ENCODE measurements around the gene ANO6. TPM values are rescaled to one million over a fixed set of nuclear protein-coding genes. Genes with fewer than 3 reads are reported as not detected.

ANO6 gene
- total RNA-seq, 1 experiment from 2014 or later = 57.9 TPM

DNA sequence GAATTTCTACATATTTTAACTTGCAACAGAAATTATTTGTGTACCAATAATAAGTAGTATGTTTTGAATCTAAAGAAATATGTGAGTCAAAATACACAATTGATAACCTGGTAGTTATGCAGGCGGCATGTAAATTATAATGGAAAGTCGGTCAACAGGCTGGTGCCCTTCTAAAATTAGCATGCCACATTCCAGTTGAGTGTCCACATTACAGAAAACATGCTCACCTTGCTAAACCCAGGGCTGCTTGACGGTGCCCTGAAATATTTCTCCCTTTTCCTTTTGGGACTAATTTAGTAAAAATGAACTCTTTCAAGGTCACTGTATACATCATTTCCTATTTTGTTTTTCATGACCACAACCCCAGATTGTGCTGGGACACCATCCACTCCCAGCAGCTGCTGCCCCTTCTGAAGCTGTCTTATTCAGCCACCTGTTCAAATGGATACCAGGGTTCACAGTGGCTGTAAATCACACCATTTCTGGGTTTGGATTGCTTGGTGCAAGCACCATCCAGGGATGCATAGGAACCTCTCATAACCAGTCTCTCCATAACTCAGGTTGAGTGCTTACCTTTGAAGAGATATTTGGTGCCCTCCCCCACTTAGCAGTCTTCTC is 110.6 kb downstream of the ANO6 start:
- DNase-seq (ENCODE audit: low read depth) = no peak
- in situ Hi-C loops (cut with HindIII; ENCODE audit: low pct_unique_long_range_greater_than_20kb, low sequenced_read_pairs) = no loop called here

GRCh38 chr12:45327823-45328383 is 112.0 kb downstream of the ANO6 start:
- no peak for DNase-seq (ENCODE audit: low read depth)
- in situ Hi-C loops (cut with HindIII; ENCODE audit: low pct_unique_long_range_greater_than_20kb, low sequenced_read_pairs) = no loop called here

DNA sequence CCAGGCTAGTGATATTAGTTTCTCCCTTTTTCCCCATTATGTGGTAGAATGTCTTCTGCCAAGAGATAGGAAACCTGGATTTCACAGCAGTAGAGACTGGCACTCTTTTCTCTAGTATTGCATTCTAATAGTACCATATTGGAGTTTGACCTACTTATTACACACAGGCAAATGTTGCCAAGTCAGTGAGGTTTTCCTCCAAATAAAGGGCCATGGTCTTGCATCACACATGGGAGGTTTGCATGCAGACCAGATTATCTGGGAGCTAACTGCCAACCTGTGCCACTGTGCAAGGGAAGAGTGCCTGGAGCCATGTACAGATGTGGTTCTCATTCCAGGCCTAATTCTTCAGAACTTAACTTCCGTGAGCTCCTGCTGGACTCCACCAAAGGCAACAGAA is 113.3 kb downstream of the ANO6 start:
- DNase-seq (ENCODE audit: low read depth) = no peak
- in situ Hi-C loops (cut with HindIII; ENCODE audit: low pct_unique_long_range_greater_than_20kb, low sequenced_read_pairs) = no loop called here

GRCh38 chr12:45329702-45330101 is 113.8 kb downstream of the ANO6 start:
- in situ Hi-C loops (cut with HindIII; ENCODE audit: low pct_unique_long_range_greater_than_20kb, low sequenced_read_pairs) = no loop called here
- DNase-seq (ENCODE audit: low read depth) = no peak

GRCh38 chr12:45331552-45331951 is 115.7 kb downstream of the ANO6 start:
- no peak for DNase-seq (ENCODE audit: low read depth)
- in situ Hi-C loops (cut with HindIII; ENCODE audit: low pct_unique_long_range_greater_than_20kb, low sequenced_read_pairs) = no loop called here

GRCh38 chr12:45334396-45334795 is 118.5 kb downstream of the ANO6 start:
- no peak for DNase-seq (ENCODE audit: low read depth)
- in situ Hi-C loops (cut with HindIII; ENCODE audit: low pct_unique_long_range_greater_than_20kb, low sequenced_read_pairs) = no loop called here

DNA sequence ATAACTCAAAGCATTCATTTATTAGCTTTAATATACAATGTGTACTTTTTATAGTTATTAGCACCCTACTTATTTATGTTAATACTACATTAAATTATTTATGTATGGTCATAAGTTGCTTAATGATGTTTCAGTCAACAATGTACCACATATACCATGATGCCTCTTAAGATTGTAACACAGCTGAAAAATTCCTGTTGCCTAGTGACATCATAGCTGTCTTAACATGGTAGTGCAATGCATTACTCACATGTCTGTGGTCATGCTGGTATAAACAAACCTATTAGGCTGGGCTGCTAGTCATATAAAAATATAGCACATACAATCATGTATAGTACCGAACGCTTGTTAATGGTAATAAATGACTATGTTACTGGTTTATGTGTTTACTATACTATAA is 120.4 kb downstream of the ANO6 start:
- in situ Hi-C loops (cut with HindIII; ENCODE audit: low pct_unique_long_range_greater_than_20kb, low sequenced_read_pairs) = no loop called here

DNA sequence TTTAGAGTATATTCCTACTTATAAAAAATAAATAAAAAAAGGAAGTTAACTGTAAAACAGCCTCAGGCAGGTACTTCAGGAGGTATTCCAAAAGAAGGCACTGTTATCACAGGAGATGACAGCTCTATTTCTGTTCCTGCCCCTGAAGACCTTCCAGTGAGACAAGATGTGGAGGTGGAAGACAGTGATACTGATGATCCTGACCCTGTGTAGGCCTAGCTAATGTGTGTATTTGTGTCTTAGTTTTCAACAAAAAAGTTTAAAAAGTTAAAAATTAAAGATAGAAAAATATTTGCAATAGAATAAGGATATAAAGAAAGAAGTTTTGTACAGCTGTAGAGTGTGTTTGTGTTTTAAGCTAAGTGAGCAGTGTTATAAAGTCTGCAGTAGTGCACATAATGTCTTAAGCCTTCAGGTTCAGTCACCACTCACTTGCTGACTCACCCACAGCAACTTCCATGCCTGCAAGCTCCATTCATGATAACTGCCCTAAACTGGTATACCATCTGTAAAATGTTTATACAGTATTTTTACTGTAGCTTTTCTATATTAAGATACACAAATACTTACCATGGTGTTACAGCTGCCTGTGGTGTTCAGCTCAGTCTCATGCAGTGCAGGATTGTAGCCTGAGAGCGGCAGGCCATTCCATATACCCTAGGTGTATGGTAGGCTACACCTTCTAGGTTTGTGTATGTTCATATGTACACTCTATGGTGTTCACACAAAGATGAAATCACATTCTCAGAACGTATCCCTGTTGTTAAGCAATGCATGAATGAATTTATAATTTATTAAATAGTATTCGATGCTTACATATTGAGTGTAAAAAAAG is 121.1 kb downstream of the ANO6 start:
- in situ Hi-C loops (cut with HindIII; ENCODE audit: low pct_unique_long_range_greater_than_20kb, low sequenced_read_pairs) = no loop called here
- no peak for DNase-seq (ENCODE audit: low read depth)

More for the DNA sequence above, 120.4 kb downstream of the ANO6 start:
- no peak for DNase-seq (ENCODE audit: low read depth)

GRCh38 chr12:45337835-45338234 is 121.9 kb downstream of the ANO6 start:
- in situ Hi-C loops (cut with HindIII; ENCODE audit: low pct_unique_long_range_greater_than_20kb, low sequenced_read_pairs) = no loop called here
- DNase-seq (ENCODE audit: low read depth) = no peak

DNA sequence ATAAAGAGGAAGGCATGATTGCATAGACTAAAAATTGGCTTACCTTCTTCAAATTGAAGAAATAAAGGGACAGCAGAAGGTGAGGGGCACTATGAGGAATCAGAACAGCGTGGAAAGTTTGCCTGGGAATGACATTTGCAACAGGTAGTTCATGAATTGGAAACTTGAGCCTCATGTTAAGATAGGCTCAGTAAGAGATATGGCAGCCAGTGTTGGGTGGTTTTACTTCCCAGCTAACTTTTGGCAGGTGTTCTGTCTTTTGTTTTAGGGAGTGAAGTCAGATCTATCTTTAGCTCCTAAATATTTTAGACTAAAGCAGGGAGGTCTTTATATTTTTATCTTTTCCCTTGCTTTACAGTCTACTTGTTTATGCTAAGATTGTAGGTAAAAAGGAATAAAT is 122.4 kb downstream of the ANO6 start:
- in situ Hi-C loops (cut with HindIII; ENCODE audit: low pct_unique_long_range_greater_than_20kb, low sequenced_read_pairs) = no loop called here

GRCh38 chr12:45339035-45339434 is 123.1 kb downstream of the ANO6 start:
- DNase-seq (ENCODE audit: low read depth) = no peak
- in situ Hi-C loops (cut with HindIII; ENCODE audit: low pct_unique_long_range_greater_than_20kb, low sequenced_read_pairs) = no loop called here

More for the DNA sequence above, 122.4 kb downstream of the ANO6 start:
- no peak for DNase-seq (ENCODE audit: low read depth)

DNA sequence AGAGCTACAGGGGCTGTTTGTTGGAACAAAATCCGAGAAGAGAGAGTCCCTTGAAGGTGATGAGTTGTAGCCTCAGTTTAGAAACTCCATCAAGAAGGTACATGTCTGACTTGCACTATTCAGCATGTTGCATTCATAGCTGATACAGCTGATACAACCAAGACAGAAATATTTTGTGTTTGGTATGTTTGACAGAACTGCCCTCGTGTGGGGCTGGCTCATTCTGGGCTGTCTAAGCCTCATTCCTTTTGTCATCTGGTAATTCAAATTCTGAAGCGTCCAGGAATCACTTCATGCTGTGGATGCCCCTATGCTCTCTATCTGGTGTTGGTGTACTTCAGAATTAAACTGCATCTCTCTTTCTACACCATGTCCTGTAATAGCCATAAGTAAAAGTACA is 126.3 kb downstream of the ANO6 start:
- DNase-seq (ENCODE audit: low read depth) = no peak
- in situ Hi-C loops (cut with HindIII; ENCODE audit: low pct_unique_long_range_greater_than_20kb, low sequenced_read_pairs) = no loop called here

GRCh38 chr12:45342848-45343247 is 127.0 kb downstream of the ANO6 start:
- DNase-seq (ENCODE audit: low read depth) = no peak
- in situ Hi-C loops (cut with HindIII; ENCODE audit: low pct_unique_long_range_greater_than_20kb, low sequenced_read_pairs) = no loop called here

DNA sequence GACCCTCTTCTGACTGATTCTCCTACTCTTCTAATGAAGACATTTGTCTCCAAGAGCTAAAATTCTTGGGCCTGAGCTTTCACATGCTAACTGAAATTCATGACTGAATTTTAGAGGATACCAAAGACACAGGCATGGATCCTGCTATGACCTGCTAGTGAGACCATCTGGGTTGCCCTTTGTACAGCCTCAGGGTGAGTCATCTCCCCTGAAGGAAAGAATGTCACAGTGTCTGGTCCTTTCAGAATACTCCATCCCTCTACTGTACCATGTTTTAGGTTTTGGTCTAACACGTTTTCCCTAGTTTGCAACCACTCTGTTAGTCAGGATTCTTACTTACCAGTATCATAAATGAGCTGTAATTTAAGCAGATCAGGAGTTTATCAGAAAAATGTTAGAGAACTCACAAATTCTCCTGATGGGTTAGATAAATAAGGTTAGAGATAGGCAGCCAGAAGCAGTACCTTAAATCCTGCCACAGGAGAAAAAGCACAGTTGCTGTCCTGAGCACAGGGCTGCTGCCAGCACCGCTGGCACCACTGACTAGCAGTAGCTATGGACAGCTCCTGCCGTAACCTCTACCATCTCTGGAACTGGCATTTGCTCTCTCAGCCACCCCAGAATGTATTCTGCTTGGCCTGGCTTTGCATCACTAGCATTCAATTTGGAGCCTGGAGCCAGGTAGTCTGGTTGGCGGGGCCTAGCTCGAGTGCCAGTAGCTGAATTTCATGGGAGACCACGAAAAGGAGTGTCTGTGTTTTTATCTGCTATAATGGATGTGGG is 127.6 kb downstream of the ANO6 start:
- in situ Hi-C loops (cut with HindIII; ENCODE audit: low pct_unique_long_range_greater_than_20kb, low sequenced_read_pairs) = no loop called here
- DNase-seq (ENCODE audit: low read depth) = peak; percentile 9

DNA sequence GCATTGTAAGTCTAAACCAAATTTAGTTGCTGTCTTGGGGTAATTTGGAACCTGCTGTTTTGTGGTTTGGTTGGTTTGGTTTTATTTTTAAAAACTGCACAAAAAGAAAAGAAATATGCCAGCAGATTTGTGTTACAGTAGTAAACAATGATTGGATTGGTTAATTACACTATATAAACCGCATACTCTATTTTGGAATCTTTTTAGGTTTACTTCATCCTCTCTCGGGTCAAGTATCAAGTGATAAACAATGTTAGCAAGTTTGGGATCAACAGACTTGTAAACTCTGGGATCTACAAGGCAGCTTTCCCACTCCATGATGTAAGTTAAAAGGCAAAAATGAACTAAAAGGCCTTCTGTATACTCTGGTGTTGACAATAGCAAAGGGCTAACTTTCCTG is 132.4 kb downstream of the ANO6 start:
- in situ Hi-C loops (cut with HindIII; ENCODE audit: low pct_unique_long_range_greater_than_20kb, low sequenced_read_pairs) = no loop called here

DNA sequence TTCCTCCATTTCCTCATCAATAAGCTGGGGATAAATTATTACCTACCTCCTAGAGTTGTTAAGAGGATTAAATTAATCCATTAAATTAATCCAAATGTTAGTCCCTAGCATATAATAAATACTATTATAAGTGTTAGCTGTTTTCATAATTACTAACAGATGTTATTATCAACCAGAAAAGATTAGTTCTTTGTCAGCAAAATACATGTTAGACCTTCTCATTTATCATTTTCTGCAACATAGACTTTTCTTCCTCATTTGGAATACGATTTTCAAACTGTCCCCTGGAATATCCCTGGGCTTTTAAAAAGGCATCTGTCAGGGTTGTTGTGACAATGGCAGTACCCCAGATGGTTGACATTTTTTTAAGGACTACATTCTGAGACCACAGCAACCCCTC is 133.1 kb downstream of the ANO6 start:
- DNase-seq (ENCODE audit: low read depth) = no peak
- in situ Hi-C loops (cut with HindIII; ENCODE audit: low pct_unique_long_range_greater_than_20kb, low sequenced_read_pairs) = no loop called here

More for the DNA sequence above, 132.4 kb downstream of the ANO6 start:
- DNase-seq (ENCODE audit: low read depth) = no peak

DNA sequence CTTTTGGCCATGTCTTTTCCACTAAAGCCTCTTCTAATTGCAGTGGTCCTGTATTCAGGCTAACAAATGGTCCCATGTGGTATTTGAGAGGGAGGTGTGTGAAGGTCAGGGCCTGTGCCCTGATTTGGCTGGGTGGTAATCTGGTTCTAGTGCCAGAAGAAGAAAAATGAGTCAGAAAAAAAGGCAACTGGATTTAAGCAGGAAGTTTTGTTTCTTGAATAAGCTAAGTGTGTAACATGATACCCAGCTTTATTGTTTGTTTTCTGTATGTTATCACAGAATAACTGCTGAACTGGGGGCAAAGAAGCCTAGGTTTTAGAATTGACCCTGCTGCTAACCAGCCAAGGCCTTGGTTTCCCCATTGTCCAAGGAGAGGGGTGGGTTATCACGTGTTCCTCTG is 134.0 kb downstream of the ANO6 start:
- no peak for DNase-seq (ENCODE audit: low read depth)
- in situ Hi-C loops (cut with HindIII; ENCODE audit: low pct_unique_long_range_greater_than_20kb, low sequenced_read_pairs) = no loop called here

DNA sequence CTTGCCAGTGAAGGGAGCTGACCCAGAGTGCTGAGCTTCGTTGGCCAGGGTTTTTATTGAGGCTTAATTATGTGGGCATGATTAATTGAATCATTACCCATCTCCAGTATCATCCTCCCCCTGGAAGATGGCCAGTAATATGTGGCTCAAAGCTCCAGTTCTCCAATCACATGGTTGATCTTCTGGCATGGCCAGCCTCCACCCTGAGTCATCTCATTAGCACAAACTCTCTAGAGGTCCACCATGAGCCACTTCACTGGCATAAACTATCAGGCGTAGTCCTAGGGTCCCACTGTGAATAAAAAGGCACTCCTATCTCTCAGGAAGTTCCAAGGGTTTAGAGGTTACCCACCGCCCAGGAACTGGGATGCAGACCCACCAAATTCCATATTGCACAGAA is 135.0 kb downstream of the ANO6 start:
- no peak for DNase-seq (ENCODE audit: low read depth)
- in situ Hi-C loops (cut with HindIII; ENCODE audit: low pct_unique_long_range_greater_than_20kb, low sequenced_read_pairs) = no loop called here

Measured in Caki2 (cell line).